Hepatic stellate cell (primary cell): ENCODE data around the gene LHX6.

ENCODE experiments used
- DNase-seq: peaks from one replicate; pipeline ENCODE4 v3.0.0; 2011; ENCODE audit warnings: low spot score

The LHX6 gene

DNA sequence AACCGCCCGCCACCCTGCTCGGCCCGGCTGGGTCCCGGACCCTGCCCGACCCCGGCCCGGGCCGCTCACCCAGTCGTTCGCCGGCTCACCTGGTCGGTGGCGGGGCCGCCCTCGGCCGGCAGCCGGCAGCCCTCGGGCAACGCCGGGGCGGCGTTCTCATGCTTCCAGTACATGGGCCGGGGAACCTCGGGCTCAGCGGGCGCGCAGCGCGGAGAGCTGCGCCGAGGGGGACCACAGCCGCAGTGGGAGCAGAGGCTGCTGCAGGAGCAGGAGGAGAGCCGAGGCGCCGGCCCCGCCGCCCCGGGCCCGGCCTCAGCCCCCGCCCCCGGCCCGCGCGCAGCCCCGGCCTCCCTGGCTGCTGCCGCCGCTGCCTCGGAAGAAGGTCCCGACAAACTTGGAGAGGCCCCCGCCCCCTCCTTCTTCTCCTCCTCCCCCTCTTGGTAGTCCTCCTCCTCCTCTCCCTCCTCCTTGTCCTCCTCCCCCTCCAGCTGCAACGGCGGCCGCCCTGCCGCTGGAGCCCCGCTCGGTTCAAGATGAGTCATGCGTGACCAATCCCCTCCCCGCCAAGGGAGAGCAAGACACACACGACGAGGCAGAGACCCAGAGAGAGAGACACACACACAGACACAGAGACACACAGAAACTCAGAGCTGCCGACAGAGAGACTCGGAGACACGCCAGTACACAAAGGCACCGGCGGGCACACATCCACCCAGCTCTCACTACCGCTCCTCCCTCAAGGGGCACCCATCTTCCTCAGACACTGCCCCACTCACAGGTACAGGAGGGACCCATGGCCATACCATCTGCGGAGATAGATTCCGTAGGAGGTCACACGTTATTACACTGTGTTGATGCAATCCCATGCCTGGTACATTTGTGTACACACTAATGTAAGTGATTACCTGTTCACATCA lies at the start of gene LHX6:
Gene LHX6, minus strand, starts transcription at position 390 of the 917 bp plus-strand sequence. Its CDS starts 217 bp downstream, at position 173.
- DNase-seq = no peak

DNA sequence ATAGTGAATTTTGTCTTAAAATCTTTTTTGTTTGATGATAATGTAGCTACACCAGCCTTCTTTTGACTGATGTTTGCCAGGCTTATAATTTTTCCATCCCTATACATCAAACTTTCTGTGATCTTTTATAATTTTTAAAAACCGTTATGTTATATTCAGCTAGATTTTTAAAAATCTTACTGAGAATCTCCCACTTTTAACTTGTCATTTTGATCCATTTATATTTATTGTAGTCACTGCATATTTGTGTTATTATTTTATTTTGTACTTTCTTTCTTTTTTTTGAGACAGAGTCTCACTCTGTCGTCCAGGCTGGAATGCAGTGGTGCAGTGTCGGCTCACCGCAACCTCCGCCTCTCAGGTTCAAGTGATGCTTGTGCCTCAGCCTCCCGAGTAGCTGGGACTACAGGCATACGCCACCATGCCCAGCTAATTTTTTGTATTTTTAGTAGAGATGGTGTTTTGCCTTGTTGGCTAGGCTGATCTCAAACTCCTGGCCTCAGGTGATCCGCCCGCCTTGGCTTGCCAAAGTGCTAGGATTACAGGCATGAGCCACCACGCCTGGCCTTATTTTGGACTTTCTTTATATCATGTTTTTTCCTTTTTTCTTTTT lies 48.6 kb upstream of the LHX6 start:
- DNase-seq = no peak

DNA sequence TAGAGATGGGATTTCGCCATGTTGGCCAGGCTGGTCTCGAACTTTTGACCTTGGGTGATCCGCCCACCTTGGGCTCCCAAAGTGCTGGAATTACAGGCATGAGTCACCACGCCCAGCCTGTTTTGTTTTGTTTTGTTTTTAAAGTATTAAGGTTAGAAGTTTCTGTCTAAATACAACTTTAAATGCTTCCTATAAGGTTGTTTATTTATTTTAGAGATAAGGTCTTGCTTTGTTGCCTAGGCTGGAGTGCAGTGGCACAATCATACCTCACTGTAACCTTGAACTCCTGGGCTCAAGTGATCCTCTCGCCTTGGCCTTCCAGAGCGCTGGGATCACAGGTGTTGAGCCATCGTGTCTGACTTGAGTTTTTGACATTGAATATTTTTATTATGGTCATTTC lies 47.3 kb upstream of the LHX6 start:
- no peak for DNase-seq

DNA sequence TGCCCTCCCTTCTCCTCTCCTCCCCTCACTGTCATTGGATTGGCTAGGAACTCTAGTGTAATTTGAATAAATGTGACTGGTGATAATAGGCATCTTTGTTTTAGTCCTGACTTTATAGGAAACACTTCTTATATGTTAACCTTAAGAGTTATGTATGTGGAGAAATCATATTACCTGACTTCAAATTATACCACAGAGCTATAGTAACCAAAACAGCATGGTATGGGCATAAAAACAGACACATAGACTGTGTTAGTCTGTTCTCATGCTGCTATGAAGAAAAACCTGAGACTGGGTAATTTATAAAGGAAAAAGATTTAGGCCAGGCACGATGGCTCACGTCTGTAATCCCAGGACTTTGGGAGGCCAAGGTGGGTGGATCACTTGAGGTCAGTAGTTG lies 45.3 kb upstream of the LHX6 start:
- no peak for DNase-seq

DNA sequence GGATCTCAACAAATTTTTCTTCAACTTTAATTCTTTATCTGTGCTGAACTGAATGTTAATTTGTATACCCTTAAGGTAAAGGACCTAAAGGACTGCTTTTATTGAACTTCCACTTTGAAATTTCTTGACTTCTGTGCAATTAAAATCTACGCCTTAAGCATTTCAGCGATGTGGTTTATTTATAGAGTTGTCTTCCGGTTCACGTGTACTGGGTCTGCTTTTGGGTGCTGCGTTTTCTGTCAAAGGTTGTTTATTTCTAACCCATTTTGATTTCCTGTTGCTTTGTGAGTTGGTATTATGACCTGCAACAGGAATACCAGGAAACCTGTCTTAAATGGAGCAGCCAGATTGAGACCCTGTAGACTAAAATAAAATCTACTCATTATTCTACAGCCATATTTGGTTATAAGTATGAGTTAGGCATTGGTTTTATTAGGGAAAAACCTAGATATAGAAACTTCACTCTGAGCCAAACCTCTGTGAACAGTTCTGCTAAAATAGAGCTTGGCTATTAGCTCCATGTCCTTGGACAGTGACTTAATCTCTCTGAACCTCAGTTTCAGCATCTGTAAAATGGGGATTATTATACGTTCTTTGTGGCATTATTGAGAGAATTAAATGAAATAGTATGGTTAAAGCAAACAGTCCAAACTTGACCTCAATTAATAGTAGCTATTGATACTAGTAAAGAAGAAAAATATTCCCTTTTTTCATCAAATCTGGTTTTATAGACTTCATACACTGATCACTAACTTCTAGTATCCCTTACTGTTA lies 39.5 kb upstream of the LHX6 start:
- DNase-seq = no peak

DNA sequence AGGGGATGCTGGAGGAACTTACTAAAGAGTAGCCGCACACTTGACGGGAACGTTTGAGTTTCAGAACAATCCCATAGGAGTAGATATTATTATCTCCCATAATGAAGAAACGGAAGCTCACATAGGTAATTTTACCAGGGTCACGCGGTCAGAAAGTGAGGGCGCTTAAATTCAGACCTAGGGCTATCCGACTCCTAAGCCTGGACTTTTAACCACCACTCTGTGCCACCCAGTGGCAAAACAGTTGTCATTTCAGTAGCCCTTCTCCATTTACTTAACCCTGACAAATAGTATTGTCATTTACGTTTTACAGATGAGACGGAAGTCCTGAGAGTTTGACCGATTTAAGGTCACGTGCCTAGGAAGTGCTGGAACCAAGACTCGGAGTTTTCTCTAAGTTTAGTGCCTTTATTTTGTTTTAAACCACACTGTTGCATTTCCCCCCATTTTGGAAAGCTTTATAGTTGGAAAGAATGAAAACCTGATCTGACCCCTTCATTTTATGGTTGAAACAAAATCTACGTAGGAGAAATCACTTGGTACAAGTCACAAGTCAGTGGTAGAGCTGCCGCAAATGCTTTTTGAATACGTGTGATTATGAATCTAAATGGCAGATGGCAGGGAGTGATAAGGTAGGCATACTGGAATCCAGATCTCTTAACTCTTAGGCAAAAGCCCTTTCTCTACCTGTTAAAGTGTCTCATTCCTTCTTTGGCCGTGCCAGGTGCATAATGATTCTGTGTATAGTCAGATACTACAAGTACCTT lies 36.6 kb upstream of the LHX6 start:
- DNase-seq = peak; percentile 17

DNA sequence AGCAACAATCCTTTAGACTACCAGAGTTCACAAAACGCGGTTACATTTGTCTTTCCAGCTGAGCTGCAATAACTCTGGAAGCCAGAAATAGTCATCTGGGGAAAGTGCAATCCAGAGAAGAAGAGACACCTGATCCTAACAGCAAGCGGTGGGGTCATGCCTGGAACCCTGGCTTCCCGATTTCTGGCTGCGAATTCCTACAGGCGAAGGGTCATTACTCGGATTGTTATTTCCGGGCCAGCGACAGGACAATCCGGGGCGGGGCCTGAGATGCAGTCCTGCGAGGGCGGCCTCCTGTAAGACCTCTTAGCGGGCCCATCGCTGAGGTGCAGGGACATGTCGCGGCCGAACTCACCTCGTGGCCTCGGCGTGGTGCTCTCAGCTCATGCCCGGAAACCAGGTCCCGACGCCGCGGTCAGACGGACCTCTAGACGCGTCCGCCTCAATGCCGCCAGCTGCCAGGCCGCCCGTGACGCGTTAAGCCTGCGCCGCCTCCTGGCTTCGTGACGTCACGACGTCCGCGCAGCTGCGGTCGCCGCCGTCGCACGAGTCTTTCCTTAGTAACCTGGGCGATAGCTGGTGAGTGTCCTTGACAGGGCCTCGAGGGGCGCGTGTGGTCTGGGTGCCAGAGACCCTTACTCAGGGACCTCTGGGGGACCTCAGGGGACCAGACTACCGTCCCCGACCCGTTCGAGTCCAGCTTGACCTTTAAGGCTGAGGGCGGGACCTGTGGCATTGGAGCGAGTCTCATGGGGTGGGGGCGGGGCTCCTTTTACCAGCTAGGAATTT lies 35.8 kb upstream of the LHX6 start, which contains the start of the genes MRRF and RBM18:
Gene MRRF, plus strand, starts transcription at position 523 of the 789 bp plus-strand sequence. CDS start 6,010 bp downstream, outside the sequence.
Gene RBM18, minus strand, starts transcription at position 481 of the 789 bp plus-strand sequence. CDS start 3,348 bp downstream, outside the sequence.
- peak; percentile 87 for DNase-seq

DNA sequence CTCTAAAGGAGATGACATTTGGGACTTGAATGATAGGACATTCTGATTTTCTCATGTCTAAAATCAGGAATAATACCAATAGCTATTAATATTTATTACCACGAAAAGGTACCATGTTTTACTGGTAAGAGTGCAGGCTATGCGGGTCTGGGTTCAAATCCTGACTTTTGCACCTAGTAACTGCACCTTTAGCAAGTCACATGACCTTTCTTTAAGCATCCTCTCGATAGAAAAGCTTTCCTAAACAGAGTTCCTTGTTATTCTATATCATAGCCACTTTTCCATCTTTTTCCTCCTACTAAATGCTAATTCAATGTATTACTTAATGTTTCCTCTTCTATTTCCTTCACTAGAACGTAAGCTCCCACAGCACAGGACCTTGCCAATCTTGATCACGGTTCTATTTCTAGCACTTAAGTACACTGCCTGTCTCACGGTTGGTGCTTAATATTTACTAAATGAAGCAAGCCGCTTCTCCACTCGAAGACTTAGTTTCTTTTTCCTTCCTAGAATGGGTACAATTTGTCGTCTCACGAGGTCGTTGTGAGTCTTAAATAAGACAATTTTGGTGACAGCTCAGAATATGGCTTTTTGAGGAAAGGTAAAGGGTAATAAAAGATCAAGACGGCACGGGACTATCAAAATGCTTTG lies 35.1 kb upstream of the LHX6 start:
- DNase-seq = no peak

DNA sequence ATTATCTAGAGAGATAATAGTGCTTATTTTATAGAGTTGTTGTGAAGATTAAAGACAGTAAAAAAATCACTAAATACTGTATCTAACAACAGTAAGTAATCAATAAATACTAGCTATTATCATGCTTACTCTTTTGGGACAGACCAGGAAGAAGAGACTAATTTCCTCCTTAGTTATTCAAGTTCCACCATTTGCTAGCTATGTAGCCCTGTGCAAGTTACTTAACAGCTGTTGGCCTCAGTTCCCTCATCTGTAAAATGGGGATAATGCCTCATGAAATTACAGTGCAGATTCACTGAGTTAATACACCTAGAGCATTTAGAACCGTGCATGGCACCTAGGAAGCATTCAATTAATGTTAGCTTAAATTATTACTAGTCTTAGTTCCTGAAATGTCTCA lies 33.3 kb upstream of the LHX6 start:
- no peak for DNase-seq

DNA sequence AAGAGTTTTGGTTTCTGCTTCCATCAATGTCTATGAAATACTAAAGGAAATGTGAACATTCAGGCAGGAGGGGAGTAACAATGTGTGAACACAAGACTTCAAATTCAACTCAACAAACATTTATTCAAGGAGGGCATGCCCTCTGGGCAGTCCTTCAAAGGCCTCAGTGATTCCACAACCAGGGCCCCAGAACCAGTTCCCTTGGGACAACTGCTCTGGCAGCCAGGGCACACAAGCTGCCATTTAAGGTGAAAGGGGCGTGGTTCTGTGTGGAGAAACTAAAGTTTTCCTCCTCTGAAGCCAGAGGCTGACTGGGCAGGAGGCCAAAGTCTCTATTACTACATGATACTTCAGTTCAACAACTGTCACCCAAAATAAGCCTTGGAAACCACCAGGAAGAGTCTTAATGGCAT lies 32.7 kb upstream of the LHX6 start:
- peak; percentile 80 for DNase-seq

DNA sequence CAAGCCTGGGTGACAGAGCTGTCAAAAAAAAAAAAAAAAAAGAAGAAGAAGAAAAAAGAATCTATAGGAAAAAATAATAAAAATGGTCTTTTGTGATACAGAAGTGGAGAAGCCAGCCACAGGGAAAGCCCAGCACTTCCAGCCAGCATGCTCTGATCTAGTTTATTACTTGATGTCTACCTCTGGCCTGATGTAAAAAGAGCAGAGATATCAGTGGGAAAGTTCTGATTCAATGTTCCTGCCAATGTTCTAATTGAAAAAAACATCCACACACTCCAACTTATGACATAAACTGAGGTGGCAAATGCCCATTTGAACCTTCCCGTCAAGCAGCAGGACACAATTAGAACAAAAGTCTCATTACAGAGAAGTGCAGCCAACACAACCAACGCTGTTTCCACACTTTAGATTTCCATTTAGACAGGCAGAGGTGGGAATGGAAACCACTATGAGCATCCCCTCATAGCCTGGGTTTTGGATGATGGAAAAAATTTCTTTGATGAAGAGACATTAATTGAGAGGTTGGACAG lies 30.2 kb upstream of the LHX6 start:
- DNase-seq = no peak

DNA sequence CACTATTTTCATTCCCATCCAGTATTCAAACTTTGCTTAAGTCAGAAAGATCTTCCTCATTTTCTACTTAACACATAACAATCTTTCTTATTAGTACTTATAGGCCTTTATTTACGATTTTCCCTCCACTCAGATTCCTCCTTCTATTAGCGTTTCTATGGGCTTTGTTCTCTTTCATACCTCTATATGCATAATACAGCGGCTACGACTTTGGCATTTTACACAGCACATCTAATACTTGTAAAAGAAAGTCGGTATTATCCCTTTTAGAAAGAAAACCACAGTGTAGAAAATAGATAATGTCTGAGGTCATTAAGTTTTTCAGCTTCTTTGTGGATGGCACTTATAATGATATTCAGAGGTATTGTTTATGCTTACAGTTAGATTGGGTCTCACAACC lies 27.4 kb upstream of the LHX6 start:
- no peak for DNase-seq

DNA sequence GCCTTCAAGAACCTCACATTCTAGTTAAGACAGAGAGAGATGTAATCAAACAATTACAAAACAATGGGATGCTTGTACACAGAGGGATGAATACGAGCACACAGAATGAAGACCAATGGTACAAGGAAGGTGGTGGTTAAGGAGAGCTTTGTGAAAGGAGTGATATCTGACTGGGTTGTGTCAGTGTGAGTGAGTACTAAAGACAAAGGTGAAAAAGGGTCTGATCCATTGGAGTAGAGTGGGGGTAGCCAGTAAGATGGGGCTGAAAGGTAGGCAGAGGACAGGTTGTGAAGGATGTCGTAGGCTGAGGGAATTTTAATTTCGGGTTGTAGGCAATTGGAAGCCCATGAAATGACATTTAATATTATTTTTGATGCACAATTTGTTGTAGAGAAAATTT lies 26.0 kb upstream of the LHX6 start:
- DNase-seq = no peak

DNA sequence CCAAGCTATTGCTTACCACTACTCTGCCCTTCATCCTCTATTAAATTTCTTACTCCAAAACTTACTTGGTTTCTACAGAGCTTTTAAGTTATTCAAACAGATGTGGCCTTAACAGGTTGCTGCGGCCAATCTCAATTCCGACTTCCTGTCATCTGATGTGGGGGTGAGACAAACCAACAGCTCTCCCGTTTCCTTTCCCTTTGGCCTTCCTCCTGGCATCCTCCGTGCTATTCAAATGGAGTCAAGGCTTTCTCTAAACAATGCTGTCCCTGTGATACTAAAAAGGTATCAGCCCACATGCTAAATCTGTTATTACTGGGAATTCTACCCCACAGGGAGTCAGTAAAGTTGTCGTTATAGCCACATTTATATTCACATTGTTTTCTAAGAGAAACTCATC lies 24.0 kb upstream of the LHX6 start:
- DNase-seq = no peak

DNA sequence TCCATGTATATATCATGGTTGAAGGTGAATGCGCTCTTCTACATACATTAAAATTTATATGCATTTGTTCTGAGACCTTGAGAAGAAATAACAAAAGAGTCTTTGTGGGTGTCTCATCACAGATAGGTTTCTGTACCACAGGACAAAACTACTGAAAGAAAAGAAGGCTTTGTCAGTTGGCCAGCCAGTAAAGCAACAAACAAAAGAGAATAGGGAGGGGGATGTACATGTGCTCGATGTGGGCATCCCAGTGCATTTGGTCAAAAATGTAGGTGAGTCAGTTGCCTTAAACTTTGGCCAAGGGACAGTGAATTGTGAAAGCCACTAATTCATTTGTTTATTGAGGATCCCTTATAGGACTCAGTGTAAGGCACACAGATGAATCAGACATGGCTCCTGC lies 22.6 kb upstream of the LHX6 start:
- DNase-seq = no peak

DNA sequence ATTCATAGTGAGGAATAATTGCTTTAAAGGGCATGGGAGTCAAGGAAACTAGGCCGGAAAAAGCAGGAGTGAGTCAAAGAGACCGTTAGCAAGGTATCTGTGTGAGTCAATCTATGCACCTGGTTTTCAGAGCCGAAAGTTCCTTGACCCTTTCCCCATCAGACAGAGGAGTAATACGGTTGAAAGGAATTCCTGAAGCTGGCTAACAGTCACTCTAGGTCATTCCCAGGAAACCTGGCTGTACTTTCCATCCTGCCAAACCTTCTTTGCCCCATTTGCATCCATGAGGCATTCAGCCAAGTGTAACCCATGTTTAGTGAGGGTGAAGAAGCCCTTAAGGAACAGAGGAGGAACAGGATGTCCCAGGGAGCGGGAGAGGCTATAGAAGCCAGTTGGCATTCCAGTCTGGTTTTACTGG lies 19.7 kb upstream of the LHX6 start:
- DNase-seq = no peak

DNA sequence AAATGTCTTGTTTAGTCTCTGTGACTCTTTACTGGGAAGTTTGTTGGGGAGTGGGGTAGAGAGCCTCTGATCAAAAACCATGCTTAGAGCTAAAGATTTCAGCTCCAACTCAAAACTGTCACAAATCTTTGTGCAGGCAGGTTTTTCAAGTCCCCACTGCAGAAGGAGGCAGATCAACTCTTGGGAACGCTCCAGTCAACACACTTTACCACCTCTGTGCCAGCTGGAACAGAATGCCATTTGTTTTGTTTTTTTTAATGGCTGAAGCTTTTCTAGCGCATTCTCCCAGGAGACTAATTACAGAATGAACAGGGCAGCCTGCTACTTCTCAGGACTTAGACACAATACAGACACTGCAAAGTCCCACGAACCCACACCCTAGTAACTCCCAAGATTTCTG lies 17.9 kb upstream of the LHX6 start:
- no peak for DNase-seq

DNA sequence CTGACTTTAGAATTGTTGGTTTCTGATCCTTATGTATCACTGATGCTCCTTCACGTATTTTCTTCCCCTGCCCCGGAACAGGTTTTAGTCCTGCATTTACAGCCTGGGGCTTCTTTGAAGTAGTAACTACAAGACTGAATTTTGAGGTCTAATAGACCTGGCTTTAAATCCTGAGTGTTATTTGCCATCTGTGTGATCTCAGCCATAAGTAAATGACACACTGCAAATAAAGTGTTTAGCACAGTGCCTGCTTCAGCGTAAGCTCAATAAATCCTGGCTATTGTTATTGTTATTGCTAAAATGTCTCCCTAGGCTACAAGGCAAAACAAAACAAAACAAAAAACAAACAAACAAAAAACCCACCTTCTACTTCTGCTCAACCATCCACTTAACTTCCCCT lies 15.6 kb upstream of the LHX6 start:
- no peak for DNase-seq

DNA sequence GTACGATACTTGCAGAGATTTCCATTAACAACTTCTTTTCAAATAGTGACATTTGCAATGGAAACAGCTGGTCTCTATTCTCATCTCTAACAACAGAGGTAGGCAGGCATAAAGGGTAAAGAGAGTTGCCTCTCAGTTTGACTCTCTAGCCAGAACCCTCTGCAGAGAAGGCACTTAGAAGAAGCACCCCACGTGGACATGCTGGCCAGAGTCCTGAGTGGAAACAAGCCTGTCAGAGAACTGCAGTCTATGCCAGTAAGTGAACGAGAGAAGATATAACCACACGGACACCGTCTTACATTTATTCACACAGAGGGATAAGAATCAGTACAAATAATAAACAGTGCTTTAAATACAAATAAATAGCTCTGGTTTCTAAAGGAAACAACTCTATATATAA lies 11.0 kb upstream of the LHX6 start:
- no peak for DNase-seq

DNA sequence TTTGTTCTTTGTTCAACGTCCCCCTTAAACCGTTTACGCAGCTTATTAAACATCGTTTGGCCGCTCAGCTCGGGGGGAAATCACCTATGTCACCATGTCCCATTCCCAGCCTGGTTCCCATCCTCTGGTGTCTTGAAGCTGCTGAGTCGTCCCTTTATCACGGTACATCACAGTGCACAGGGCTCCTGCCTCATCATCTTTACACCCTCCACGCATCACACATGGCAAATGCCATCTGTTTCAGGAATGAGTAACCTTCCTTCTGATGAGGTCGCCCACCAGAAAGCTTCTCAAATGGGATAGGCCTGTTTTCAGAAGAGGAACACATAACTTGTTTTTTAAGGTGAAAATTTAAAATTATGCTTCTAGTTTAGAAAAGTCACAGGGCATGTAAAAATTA lies 7.9 kb upstream of the LHX6 start:
- no peak for DNase-seq
